Neuronal stem cell (in vitro differentiated cells): Measurements from ENCODE around the gene LAPTM4A.

Source experiments
- DNase-seq: peaks from one replicate; pipeline ENCODE4 v3.0.0-alpha.2; 2013; ENCODE audit warnings: low spot score
- H2AFZ ChIP-seq: one replicate; pipeline ENCODE4 v1.6.1; 2013; ENCODE audit warnings: mild to moderate bottlenecking, low read length, inconsistent platforms
- H2AK5ac ChIP-seq: 2 replicates; pipeline ENCODE4 v1.6.1; 2013; ENCODE audit warnings: low read depth, mild to moderate bottlenecking, inconsistent platforms, low read length, moderate library complexity, mixed read lengths
- H2BK120ac ChIP-seq: 2 replicates; pipeline ENCODE4 v1.6.1; 2013; ENCODE audit warnings: low read depth, mild to moderate bottlenecking, inconsistent platforms, low read length, moderate library complexity, mixed read lengths
- H2BK12ac ChIP-seq: one replicate; pipeline ENCODE4 v1.6.1; 2013; ENCODE audit warnings: low read length, inconsistent platforms
- H2BK15ac ChIP-seq: 2 replicates; pipeline ENCODE4 v1.6.1; 2013; ENCODE audit warnings: mild to moderate bottlenecking, low read length, inconsistent platforms, mixed read lengths
- H2BK5ac ChIP-seq: one replicate; pipeline ENCODE4 v1.6.1; 2013; ENCODE audit warnings: inconsistent platforms, mild to moderate bottlenecking, low read length, moderate library complexity
- H3K14ac ChIP-seq: one replicate; pipeline ENCODE4 v1.6.1; 2013; ENCODE audit warnings: low read length, inconsistent platforms
- H3K18ac ChIP-seq: 2 replicates; pipeline ENCODE4 v1.6.1; 2013; ENCODE audit warnings: low read length, inconsistent platforms
- H3K23ac ChIP-seq: 2 replicates; pipeline ENCODE4 v1.6.1; 2013; ENCODE audit warnings: low read depth, mild to moderate bottlenecking, mixed read lengths, low read length, inconsistent platforms; ENCODE audit not compliant: poor library complexity
- H3K27ac ChIP-seq: replicated peaks from 3 replicates; pipeline ENCODE4 v1.5.1; 2013; ENCODE audit warnings: low read length, inconsistent platforms
- H3K27me3 ChIP-seq, 3 experiments: 2 replicates each; pipeline ENCODE4 v1.6.1; 2013; ENCODE audit warnings: low read length in 3 of 3, mild to moderate bottlenecking in 2 of 3, inconsistent platforms in 1 of 3, low read depth in 1 of 3, mixed read lengths in 1 of 3, moderate library complexity in 1 of 3; ENCODE audit not compliant: control insufficient read depth in 3 of 3, insufficient read depth in 3 of 3
- H3K36me3 ChIP-seq, 2 donors: replicated peaks in 1 of 2; 2 replicates each; pipeline ENCODE4 v1.6.1; 2013; ENCODE audit warnings: low read length in 2 of 2; ENCODE audit not compliant: control insufficient read depth in 2 of 2, insufficient read depth in 2 of 2
- H3K4ac ChIP-seq: 2 replicates; pipeline ENCODE4 v1.6.1; 2013; ENCODE audit warnings: inconsistent platforms, mild to moderate bottlenecking, low read length, moderate library complexity
- H3K4me1 ChIP-seq, 2 donors: 1 replicate in 1 of 2; 2 replicates in 1 of 2; pipeline ENCODE4 v1.6.1; 2013; ENCODE audit warnings: low read length in 2 of 2, low read depth in 1 of 2; ENCODE audit not compliant: control insufficient read depth in 2 of 2, insufficient read depth in 1 of 2
- H3K4me2 ChIP-seq: one replicate; pipeline ENCODE4 v1.6.1; 2013; ENCODE audit warnings: mild to moderate bottlenecking, low read length, inconsistent platforms; ENCODE audit not compliant: insufficient read depth, poor library complexity, severe bottlenecking
- H3K4me3 ChIP-seq, 2 donors: 2 replicates each; pipeline ENCODE4 v1.5.1; 2013; ENCODE audit warnings: low read length in 2 of 2, mild to moderate bottlenecking in 2 of 2, inconsistent platforms in 1 of 2, moderate library complexity in 1 of 2
- H3K79me1 ChIP-seq: one replicate; pipeline ENCODE4 v1.6.1; 2013; ENCODE audit warnings: low read depth, mild to moderate bottlenecking, inconsistent platforms, low read length, moderate library complexity
- H3K9ac ChIP-seq: one replicate; pipeline ENCODE4 v1.6.1; 2013; ENCODE audit warnings: mild to moderate bottlenecking, low read depth, low read length, inconsistent platforms; ENCODE audit not compliant: poor library complexity
- H3K9me3 ChIP-seq, 2 donors: replicated peaks in 1 of 2; 2 replicates each; pipeline versions ENCODE3 to v1.6.1; 2013; ENCODE audit warnings: low read length in 2 of 2, mild to moderate bottlenecking in 2 of 2, inconsistent platforms in 1 of 2, low read depth in 1 of 2, mixed read lengths in 1 of 2, moderate library complexity in 1 of 2; ENCODE audit not compliant: control insufficient read depth in 2 of 2, insufficient read depth in 1 of 2
- H4K8ac ChIP-seq: one replicate; pipeline ENCODE4 v1.6.1; 2013; ENCODE audit warnings: low read depth, mild to moderate bottlenecking, inconsistent platforms, low read length, moderate library complexity
- H4K91ac ChIP-seq: one replicate; pipeline ENCODE4 v1.6.1; 2013; ENCODE audit warnings: low read length, low read depth, mild to moderate bottlenecking, inconsistent platforms; ENCODE audit not compliant: poor library complexity
- WGBS, 2 donors: extraction: QIAGEN DNeasy Blood & Tissue Kit; methylation state at CpG; one replicate each; pipeline ENCODE4 v1.1.7; 2013; ENCODE audit warnings: missing lambda C conversion rate in 2 of 2, mixed read lengths in 1 of 2; ENCODE audit not compliant: insufficient read length in 2 of 2, insufficient replicate concordance in 1 of 2; ENCODE audit errors: extremely low coverage in 2 of 2; 5-methylcytosine and 5-hydroxymethylcytosine counted together

Gene LAPTM4A

DNA sequence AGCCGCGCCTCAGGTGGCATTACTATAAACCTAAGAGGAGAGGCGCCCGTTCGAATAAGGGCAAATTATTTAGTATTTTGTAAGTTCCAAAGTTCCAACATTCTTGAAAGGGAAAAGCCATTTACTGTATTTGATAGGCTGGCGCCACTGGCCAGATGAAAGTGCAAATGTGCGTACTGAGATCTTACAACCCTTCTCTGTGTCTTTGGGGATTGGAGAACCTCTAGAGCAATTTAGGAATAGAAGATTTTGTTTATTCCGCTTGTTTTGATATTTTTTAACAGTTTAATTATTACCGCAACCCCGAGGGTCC lies 61.1 kb downstream of the LAPTM4A start:
- Histone ChIP-seq H3K4me2 (peak overlapping the region; percentile 97), H3K14ac (peak overlapping the region; percentile 89), H3K4me3 (peak overlapping the region; percentile 66 to 85), H3K9me3 (no peaks in the 10 kb centered on the region), H2AK5ac (peak overlapping the region; percentile 75), H2BK120ac (no peak overlapping the region), H3K9ac (peak overlapping the region; percentile 98), H3K79me1 (peaks cover 7% of the 10 kb centered on the region), H4K91ac (peak overlapping the region; percentile 72), H3K27me3 (no peaks in the 10 kb centered on the region), H2BK5ac (peak overlapping the region; percentile 90), H4K8ac (peak overlapping the region; percentile 99), H2BK15ac (peak overlapping the region; percentile 67), H3K4me1 (peaks cover 0 to 4% of the 10 kb centered on the region in 2 donors), H3K4ac (no peak overlapping the region), H3K23ac (peak overlapping the region; percentile 96), H3K27ac (peak overlapping the region; percentile 71), H3K18ac (peak overlapping the region; percentile 99), H2BK12ac (no peak overlapping the region), H2AFZ (peak overlapping the region; percentile 98), H3K36me3 (peaks cover 0 to 23% of the 10 kb centered on the region in 2 donors)
- no peak for DNase-seq
- WGBS, 2 donors, result no CpG with 5 or more reads among the region's 10 CpGs

DNA sequence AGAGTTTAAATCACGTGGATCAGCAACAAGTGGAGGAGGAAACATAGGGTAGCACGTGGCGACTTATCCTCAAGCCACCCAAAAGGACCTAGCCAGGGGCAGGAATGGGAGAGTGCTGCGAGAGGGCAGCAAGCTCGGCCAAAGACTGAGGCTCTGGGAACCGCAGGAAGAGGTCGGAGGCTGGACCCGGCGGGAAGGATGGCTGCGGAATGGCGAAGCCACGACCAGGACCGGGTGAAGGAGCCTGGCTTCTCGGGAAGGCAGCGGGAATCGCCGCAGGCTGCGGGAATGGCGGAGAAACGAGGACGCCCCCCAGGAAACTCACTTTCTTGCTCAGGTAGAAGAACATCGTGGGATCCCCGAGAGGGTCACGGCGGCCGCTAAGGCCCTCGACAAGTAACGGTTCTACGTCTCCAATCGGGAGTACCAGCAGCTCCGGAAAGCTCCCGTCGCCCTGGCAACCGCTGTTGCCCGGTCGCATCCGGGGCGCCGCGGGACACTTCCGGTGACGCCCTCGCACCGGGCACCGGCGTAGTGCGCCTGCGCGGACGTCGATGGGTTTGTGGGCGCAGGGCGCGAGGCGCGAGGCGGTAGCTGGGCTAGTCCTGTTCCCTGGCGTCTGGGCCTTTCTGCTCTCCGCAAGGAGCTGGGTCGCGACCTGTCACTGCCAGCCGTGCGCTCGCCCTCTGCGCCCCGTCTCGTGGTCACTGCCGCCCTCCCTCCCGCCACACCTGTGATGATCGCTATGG lies 61.6 kb downstream of the LAPTM4A start, which contains the start of gene WDR35:
WDR35 (minus strand) TSS at position 439 of the 749 bp plus-strand sequence; CDS start at position 349, 90 bp downstream.
- H3K14ac ChIP-seq, result peak within 1 kb of the TSS; percentile 92
- peak within 1 kb of the TSS; percentile 98 for H3K9ac ChIP-seq
- peak within 1 kb of the TSS; percentile 75 for H2AK5ac ChIP-seq
- H3K4ac ChIP-seq, result no peak within 1 kb of the TSS
- DNase-seq, result peak; percentile 88
- H3K18ac ChIP-seq, result peak within 1 kb of the TSS; percentile 99
- no peaks in the 10 kb centered on the region for H3K27me3 ChIP-seq
- peaks cover 10% of the 10 kb centered on the region for H3K79me1 ChIP-seq
- H2BK5ac ChIP-seq, result peak within 1 kb of the TSS; percentile 90
- H2BK12ac ChIP-seq, result no peak within 1 kb of the TSS
- H2BK120ac ChIP-seq, result no peak within 1 kb of the TSS
- peaks cover under 1 to 4% of the 10 kb centered on the region in 2 donors for H3K4me1 ChIP-seq
- peak within 1 kb of the TSS; percentile 97 for H3K4me2 ChIP-seq
- H3K23ac ChIP-seq, result peak within 1 kb of the TSS; percentile 96
- peaks cover 0 to under 1% of the 10 kb centered on the region in 2 donors for H3K9me3 ChIP-seq
- peak within 1 kb of the TSS; percentile 98 for H2AFZ ChIP-seq
- peak within 1 kb of the TSS; percentile 99 for H4K8ac ChIP-seq
- peak within 1 kb of the TSS; percentile 66 to 85 for H3K4me3 ChIP-seq
- WGBS, 2 donors, result no CpG with 5 or more reads among the region's 70 CpGs
- peaks cover 2 to 27% of the 10 kb centered on the region in 2 donors for H3K36me3 ChIP-seq
- peak within 1 kb of the TSS; percentile 70 for H2BK15ac ChIP-seq
- peak within 1 kb of the TSS; percentile 72 for H4K91ac ChIP-seq
- peak within 1 kb of the TSS; percentile 74 for H3K27ac ChIP-seq

DNA sequence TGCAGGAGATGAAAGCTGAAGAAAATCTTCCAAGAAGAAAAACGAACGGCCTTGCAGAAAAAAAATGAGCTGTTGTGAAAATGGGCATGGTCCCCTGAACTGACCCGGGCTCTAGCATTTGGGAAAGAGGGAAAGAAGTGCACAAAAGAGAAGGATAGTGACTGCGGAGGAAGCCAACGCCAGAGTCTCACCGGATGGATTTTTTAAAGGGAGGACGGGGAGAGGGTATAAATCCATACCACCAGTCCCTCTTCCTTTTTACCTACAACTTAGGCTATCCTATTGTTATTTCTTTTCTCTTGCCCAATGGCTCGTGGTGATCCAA lies 62.1 kb downstream of the LAPTM4A start:
- no CpG with 5 or more reads among the region's 8 CpGs for WGBS, 2 donors
- no peak overlapping the region for H4K8ac ChIP-seq
- H2BK15ac ChIP-seq, result no peak overlapping the region

DNA sequence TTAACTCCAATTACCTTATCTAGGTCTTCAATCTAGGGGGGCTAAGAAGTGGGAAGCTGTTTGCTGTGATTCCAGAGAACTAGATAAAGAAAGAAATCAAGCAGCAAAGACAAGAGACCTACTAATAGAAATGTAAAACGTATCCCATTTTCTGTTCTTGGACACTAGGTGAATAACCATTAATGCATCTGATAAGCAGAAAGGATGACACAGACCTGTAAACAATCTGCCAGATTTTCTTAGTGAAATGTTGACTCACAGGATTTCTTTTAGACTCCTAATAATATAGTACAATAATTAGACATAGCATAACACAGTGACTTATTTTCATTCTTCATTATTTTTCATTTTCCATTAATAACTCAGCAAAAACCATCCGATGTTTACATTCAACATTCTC lies 62.8 kb downstream of the LAPTM4A start:
- no peak overlapping the region for H2AK5ac ChIP-seq
- H3K27ac ChIP-seq, result no peak overlapping the region
- no peak overlapping the region for H3K23ac ChIP-seq
- 100% methylated on average over 1 of the region's 2 CpGs; no CpG with 5 or more reads in 1 of the 2 donors for WGBS, 2 donors
- no peak overlapping the region for H4K8ac ChIP-seq
- no peak overlapping the region for H3K9ac ChIP-seq
- peaks cover 1 to 4% of the 10 kb centered on the region in 2 donors for H3K4me1 ChIP-seq
- no peak overlapping the region for H2BK15ac ChIP-seq
- no peak overlapping the region for H3K18ac ChIP-seq
- H3K4me2 ChIP-seq, result no peak overlapping the region
- no peak overlapping the region for H2BK120ac ChIP-seq
- H4K91ac ChIP-seq, result no peak overlapping the region
- peaks cover 11% of the 10 kb centered on the region for H3K79me1 ChIP-seq
- H2AFZ ChIP-seq, result no peak overlapping the region
- H2BK12ac ChIP-seq, result no peak overlapping the region
- no peak overlapping the region for H3K14ac ChIP-seq
- DNase-seq, result no peak
- H3K4me3 ChIP-seq, result peak overlapping the region in 1 of 2 donors; percentile 66
- H3K9me3 ChIP-seq, result peaks cover 0 to 1% of the 10 kb centered on the region in 2 donors
- H3K36me3 ChIP-seq, result peaks cover 3 to 37% of the 10 kb centered on the region in 2 donors
- no peak overlapping the region for H3K4ac ChIP-seq
- no peak overlapping the region for H2BK5ac ChIP-seq
- H3K27me3 ChIP-seq, result no peaks in the 10 kb centered on the region

More for the DNA sequence above, 62.1 kb downstream of the LAPTM4A start:
- Histone ChIP-seq H2BK120ac (no peak overlapping the region), H3K27me3 (no peaks in the 10 kb centered on the region), H2AK5ac (no peak overlapping the region), H3K14ac (peak overlapping the region; percentile 92), H3K4me3 (peak overlapping the region; percentile 66 to 85), H3K23ac (no peak overlapping the region), H3K9me3 (peaks cover 0 to 1% of the 10 kb centered on the region in 2 donors), H3K4me2 (peak overlapping the region; percentile 97), H3K27ac (peak overlapping the region; percentile 74), H2BK12ac (no peak overlapping the region), H3K79me1 (peaks cover 11% of the 10 kb centered on the region), H4K91ac (no peak overlapping the region), H3K36me3 (peaks cover 3 to 33% of the 10 kb centered on the region in 2 donors), H2BK5ac (peak overlapping the region; percentile 84), H3K4me1 (peaks cover 1 to 4% of the 10 kb centered on the region in 2 donors), H3K9ac (peak overlapping the region; percentile 91), H3K4ac (no peak overlapping the region), H3K18ac (no peak overlapping the region), H2AFZ (peak overlapping the region; percentile 98)
- DNase-seq, result no peak
